H1 (cell line): ENCODE data around the gene PPP1R17. TPM values are rescaled to one million over a fixed set of nuclear protein-coding genes. Genes with fewer than 3 reads are reported as not detected.

ENCODE experiments used
- CTCF ChIA-PET: fragments of 300-600 bp; sonication (Branson Sonifier 250); formaldehyde crosslinking; loops from one replicate; lab custom pipeline; 2021; ENCODE audit not compliant: partially characterized antibody; lab: Charles Lee
- POLR2A ChIA-PET: fragments of 300-600 bp; sonication (Branson Sonifier 250); formaldehyde crosslinking; loops from one replicate; lab custom pipeline; 2021; ENCODE audit warnings: inconsistent platforms; ENCODE audit not compliant: partially characterized antibody; lab: Charles Lee
- DNase-seq, 2 experiments: peaks; one replicate each; pipeline versions ENCODE4 v3.0.0 to v3.0.0-alpha.2; 2010 to 2022; ENCODE audit warnings: low spot score in 2 of 2, low read depth in 1 of 2, mixed read lengths in 1 of 2
- FAIRE-seq: peaks from 2 replicates; lab custom pipeline; 2011; peaks lifted over from hg19 to GRCh38; lab: Jason Lieb, UNC
- H2AFZ ChIP-seq: 2 replicates; pipeline ENCODE4 v1.8.1; 2012; ENCODE audit warnings: low read length, inconsistent platforms
- H2AK5ac ChIP-seq: 2 replicates; pipeline ENCODE4 v1.6.1; 2013; ENCODE audit warnings: low read depth, low read length
- H2BK120ac ChIP-seq: replicated peaks from 2 replicates; pipeline ENCODE3; 2013; ENCODE audit warnings: low read depth, low read length, inconsistent platforms
- H2BK12ac ChIP-seq: 2 replicates; pipeline ENCODE4 v1.6.1; 2013; ENCODE audit warnings: low read depth, low read length
- H2BK15ac ChIP-seq: 2 replicates; pipeline ENCODE4 v1.6.1; 2013; ENCODE audit warnings: low read length
- H2BK20ac ChIP-seq: 2 replicates; pipeline ENCODE4 v1.6.1; 2013; ENCODE audit warnings: low read length
- H2BK5ac ChIP-seq: 2 replicates; pipeline ENCODE4 v1.6.1; 2013; ENCODE audit warnings: low read depth, low read length
- H3K14ac ChIP-seq: 2 replicates; pipeline ENCODE4 v1.6.1; 2013; ENCODE audit warnings: inconsistent platforms; ENCODE audit not compliant: insufficient read length
- H3K18ac ChIP-seq: 2 replicates; pipeline ENCODE4 v1.6.1; 2013; ENCODE audit warnings: low read length; ENCODE audit errors: extremely low read depth
- H3K23ac ChIP-seq: 2 replicates; pipeline ENCODE4 v1.6.1; 2013; ENCODE audit warnings: inconsistent platforms; ENCODE audit not compliant: insufficient read length
- H3K23me2 ChIP-seq: 2 replicates; pipeline ENCODE4 v1.6.1; 2013; ENCODE audit warnings: low read depth, low read length
- H3K27ac ChIP-seq: 2 replicates; pipeline ENCODE4 v1.6.1; 2011; ENCODE audit warnings: low read depth, low read length, inconsistent platforms
- H3K27me3 ChIP-seq, 4 experiments: replicated peaks in 1 of 4; 1 replicate in 1 of 4; 2 replicates in 3 of 4; pipeline versions ENCODE4 v1.6.1 to v1.8.1; 2011 to 2013; ENCODE audit warnings: low read length in 3 of 4, mild to moderate bottlenecking in 3 of 4, inconsistent platforms in 2 of 4, mixed read lengths in 2 of 4, moderate library complexity in 1 of 4; ENCODE audit not compliant: control insufficient read depth in 3 of 4, insufficient read depth in 3 of 4; ENCODE audit errors: extremely low read depth in 1 of 4
- H3K36me3 ChIP-seq, 4 experiments: 2 replicates each; pipeline versions ENCODE4 v1.6.1 to v1.8.1; 2011 to 2013; ENCODE audit warnings: mild to moderate bottlenecking in 4 of 4, low read length in 3 of 4, moderate library complexity in 2 of 4, control low read depth in 1 of 4, inconsistent platforms in 1 of 4; ENCODE audit not compliant: insufficient read depth in 4 of 4, control insufficient read depth in 2 of 4
- H3K4ac ChIP-seq: replicated peaks from 2 replicates; pipeline ENCODE3; 2013; ENCODE audit warnings: low read length, low read depth, mixed read lengths, inconsistent platforms; ENCODE audit not compliant: insufficient read length
- H3K4me1 ChIP-seq, 4 experiments: replicated peaks in 1 of 4; 1 replicate in 1 of 4; 2 replicates in 3 of 4; pipeline versions ENCODE4 v1.6.1 to v1.8.1; 2011 to 2013; ENCODE audit warnings: low read length in 3 of 4, inconsistent platforms in 2 of 4, mixed read lengths in 1 of 4; ENCODE audit not compliant: insufficient read depth in 4 of 4, control insufficient read depth in 3 of 4
- H3K4me2 ChIP-seq, 2 experiments: 2 replicates each; pipeline versions ENCODE4 v1.6.1 to v1.8.1; 2011 to 2013; ENCODE audit warnings: low read depth in 2 of 2, low read length in 2 of 2, control low read depth in 1 of 2, inconsistent platforms in 1 of 2, mild to moderate bottlenecking in 1 of 2; ENCODE audit not compliant: insufficient read depth in 1 of 2
- H3K4me3 ChIP-seq, 4 experiments: fragments of 200-600, 300-600 bp in 1 of 4; sonication (generic), shearing (Covaris generic), sonication (Bioruptor Twin) in 1 of 4; 2 replicates each; pipeline versions ENCODE4 v1.5.1 to v1.8.1; 2011 to 2016; ENCODE audit warnings: low read length in 4 of 4, low read depth in 3 of 4, control low read depth in 2 of 4, inconsistent platforms in 2 of 4, mild to moderate bottlenecking in 2 of 4, mixed read lengths in 1 of 4, moderate library complexity in 1 of 4; ENCODE audit not compliant: insufficient read depth in 2 of 4; ENCODE audit errors: extremely low read depth in 1 of 4
- H3K56ac ChIP-seq: replicated peaks from 2 replicates; pipeline ENCODE3; 2013; ENCODE audit warnings: low read depth, mild to moderate bottlenecking, mixed read lengths, low read length, inconsistent platforms; ENCODE audit not compliant: insufficient read length
- H3K79me1 ChIP-seq: 2 replicates; pipeline ENCODE4 v1.6.1; 2013; ENCODE audit warnings: low read depth, low read length, control low read depth
- H3K79me2 ChIP-seq, 2 experiments: 2 replicates each; pipeline versions ENCODE4 v1.6.1 to v1.8.1; 2012 to 2013; ENCODE audit warnings: low read length in 2 of 2, mild to moderate bottlenecking in 2 of 2, inconsistent platforms in 1 of 2; ENCODE audit not compliant: insufficient read depth in 2 of 2, control insufficient read depth in 1 of 2
- H3K9ac ChIP-seq, 4 experiments: replicated peaks in 1 of 4; 1 replicate in 1 of 4; 2 replicates in 3 of 4; pipeline versions ENCODE4 v1.6.1 to v1.8.1; 2011 to 2013; ENCODE audit warnings: low read depth in 3 of 4, low read length in 3 of 4, control low read depth in 2 of 4, mild to moderate bottlenecking in 2 of 4, moderate library complexity in 2 of 4, inconsistent platforms in 1 of 4; ENCODE audit errors: extremely low read depth in 1 of 4
- H3K9me3 ChIP-seq, 2 experiments: 2 replicates each; pipeline versions ENCODE4 v1.6.1 to v1.8.1; 2012 to 2013; ENCODE audit warnings: mild to moderate bottlenecking in 2 of 2, moderate library complexity in 2 of 2, control low read depth in 1 of 2, inconsistent platforms in 1 of 2, low read depth in 1 of 2, low read length in 1 of 2, mixed read lengths in 1 of 2; ENCODE audit not compliant: insufficient read depth in 2 of 2
- H4K20me1 ChIP-seq, 2 experiments: replicated peaks in 1 of 2; 2 replicates each; pipeline versions ENCODE3 to v1.8.1; 2011 to 2013; ENCODE audit warnings: inconsistent platforms in 2 of 2, low read length in 2 of 2, mild to moderate bottlenecking in 1 of 2; ENCODE audit not compliant: insufficient read depth in 2 of 2, control insufficient read depth in 1 of 2
- H4K5ac ChIP-seq: 2 replicates; pipeline ENCODE4 v1.6.1; 2013; ENCODE audit warnings: low read length, low read depth, mixed read lengths, inconsistent platforms; ENCODE audit not compliant: insufficient read length
- H4K8ac ChIP-seq: 2 replicates; pipeline ENCODE4 v1.8.0; 2013; ENCODE audit warnings: mild to moderate bottlenecking, moderate library complexity, low read length, inconsistent platforms; ENCODE audit not compliant: insufficient read depth; ENCODE audit errors: extremely low read depth
- H4K91ac ChIP-seq: replicated peaks from 2 replicates; pipeline ENCODE3; 2013; ENCODE audit warnings: low read length, mixed read lengths, inconsistent platforms; ENCODE audit not compliant: insufficient read length
- CBX5 ChIP-seq: fragments of 300-800, 300-1000 bp; sonication (generic); IDR thresholded peaks from 2 replicates; pipeline ENCODE4 v1.7.1; 2016; ENCODE audit warnings: antibody characterized with exemption, low read length, low read depth
- CREB1 ChIP-seq: IDR thresholded peaks from 2 replicates; pipeline ENCODE4 v1.6.1; 2012; ENCODE audit warnings: inconsistent platforms
- CTBP2 ChIP-seq: IDR thresholded peaks from 2 replicates; pipeline ENCODE4 v1.7.0; 2011; ENCODE audit warnings: borderline replicate concordance, mild to moderate bottlenecking, moderate library complexity, mixed read lengths, low read length; ENCODE audit not compliant: insufficient read depth, insufficient read length
- EGR1 ChIP-seq: IDR thresholded peaks from 2 replicates; pipeline ENCODE4 v1.6.1; 2011; ENCODE audit warnings: low read depth, low read length, borderline replicate concordance
- EZH2 ChIP-seq: fragments of 200-600 bp; sonication (generic); IDR thresholded peaks from 2 replicates; pipeline ENCODE4 v1.7.1; 2012; ENCODE audit warnings: low read depth, mild to moderate bottlenecking, moderate library complexity, low read length, inconsistent platforms; ENCODE audit not compliant: severe bottlenecking
- KDM5A ChIP-seq: fragments of 200-600 bp; IDR thresholded peaks from 2 replicates; pipeline ENCODE4 v1.7.1; 2012; ENCODE audit warnings: mild to moderate bottlenecking, low read length, inconsistent platforms, mixed read lengths
- PHF8 ChIP-seq: fragments of 200-600 bp; sonication (generic); conservative IDR thresholded peaks from 2 replicates; pipeline ENCODE4 v1.7.1; 2012; ENCODE audit warnings: low read depth, mild to moderate bottlenecking, inconsistent platforms, low read length, moderate library complexity
- RAD21 ChIP-seq, 2 experiments: IDR thresholded peaks in 1 of 2; conservative IDR thresholded peaks in 1 of 2; 2 replicates each; pipeline ENCODE4 v1.6.1; 2011; ENCODE audit warnings: low read depth in 2 of 2, low read length in 2 of 2, improper control_type of control experiment in 1 of 2, inconsistent platforms in 1 of 2, mild to moderate bottlenecking in 1 of 2, moderate library complexity in 1 of 2
- RXRA ChIP-seq: IDR thresholded peaks from 2 replicates; pipeline ENCODE4 v1.6.1; 2011; ENCODE audit warnings: low read depth, mild to moderate bottlenecking, low read length, moderate library complexity; ENCODE audit not compliant: insufficient read depth
- SP4 ChIP-seq: IDR thresholded peaks from 2 replicates; pipeline ENCODE4 v1.6.1; 2012; ENCODE audit warnings: low read length, inconsistent platforms
- WGBS, 2 experiments: shearing (Covaris generic) in 1 of 2; methylation state at CpG; one replicate each; pipeline versions ENCODE4 v1.1.6 to v1.1.7; 2013 to 2015; ENCODE audit warnings: low lambda C conversion rate in 2 of 2, mixed read lengths in 2 of 2, inconsistent platforms in 1 of 2, low coverage in 1 of 2, missing lambda C conversion rate in 1 of 2; ENCODE audit not compliant: insufficient replicate concordance in 2 of 2, insufficient coverage in 1 of 2, insufficient read length in 1 of 2; ENCODE audit errors: extremely low coverage in 1 of 2, missing lambda C conversion rate in 1 of 2; 5-methylcytosine and 5-hydroxymethylcytosine counted together
- polyA plus RNA-seq, 7 experiments: library from polyadenylated mRNA; depleted of rRNA in 3 of 7; stranded (reverse) in 5 of 7; unstranded in 2 of 7; fragments of >200 nt in 5 of 7; fragments of 200-250 nt in 2 of 7; gene quantifications; 1 replicate in 5 of 7; 2 replicates in 1 of 7; 4 replicates in 1 of 7; pipeline versions ENCODE4 v1.2.1 to v1.2.3, GENCODE V29; 2011 to 2013; ENCODE audit warnings: missing spikeins in 2 of 7, mixed read lengths in 2 of 7
- total RNA-seq: library from RNA; stranded (reverse); fragmentation: NEBNext Ultra II Directional; extraction: Animal tissue kit (Norgen Biotek cat#: 25700); gene quantifications from 2 replicates; pipeline ENCODE4 v1.2.1, GENCODE V29; 2021
- TF ChIP-seq, protein P1 (sequence below): IDR thresholded peaks from 2 replicates; pipeline ENCODE4 v1.6.1; 2012; ENCODE audit warnings: low read length, inconsistent platforms

The PPP1R17 gene
- total and polyA plus RNA-seq, 2 of the 8 experiments (the other 6 are each of a cell fraction or from before 2014, with no cell fraction given): 1.5 to 2.5 TPM

DNA sequence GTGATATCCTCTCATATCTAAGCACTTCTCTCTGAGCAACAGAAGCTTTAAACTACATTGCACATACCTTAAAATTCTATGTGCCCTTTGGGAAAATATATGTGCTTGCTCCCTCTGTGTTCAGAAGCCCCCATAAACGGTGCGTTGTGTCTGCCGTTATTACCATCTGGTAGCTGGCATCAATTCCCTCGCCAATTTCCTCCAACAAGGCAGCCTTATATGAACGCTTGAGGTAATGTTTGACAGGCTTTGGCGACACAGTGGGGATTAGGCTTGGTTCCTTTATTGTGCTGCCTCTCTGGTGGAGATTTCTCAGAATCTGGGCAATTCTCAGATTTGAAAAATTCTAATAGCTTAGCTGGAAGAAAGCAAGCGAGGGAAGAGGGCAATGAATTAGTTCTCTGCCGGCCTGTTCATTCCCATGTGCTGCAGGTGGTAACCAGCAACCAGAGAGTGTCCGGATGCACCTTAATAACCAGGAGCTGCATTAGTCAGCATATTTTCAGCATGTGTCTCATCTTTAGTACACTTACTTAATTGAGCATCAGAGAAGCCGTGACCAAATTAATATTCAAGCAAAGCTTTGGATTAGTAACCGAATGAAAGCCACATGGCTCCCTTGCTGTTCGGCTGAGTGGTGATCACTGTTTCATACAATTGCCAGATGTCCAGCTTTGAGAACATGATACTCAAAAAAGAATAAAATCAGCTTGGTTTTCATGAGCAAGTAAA lies 7.3 kb upstream of the PPP1R17 start:
- ChIA-PET POLR2A (no interaction called here), CTCF (interaction anchor here (0.8 to 2.0 kb wide), 9 partner anchors 9 to 237 kb away, joined by 3 to 6 read pairs (median 4); no protein-coding TSS in a partner anchor)
- H2BK15ac ChIP-seq: no peak overlapping the region
- no peak overlapping the region for H2BK20ac ChIP-seq
- no peak overlapping the region for H3K4me3 ChIP-seq
- WGBS, 2 experiments: 87% methylated on average over 12 of the region's 12 CpGs; no CpG with 5 or more reads in 1 of the 2 experiments
- no peak overlapping the region for H4K5ac ChIP-seq
- no peaks in the 10 kb centered on the region for H3K27me3 ChIP-seq
- no peak overlapping the region for H3K27ac ChIP-seq
- no peaks in the 10 kb centered on the region for H3K79me2 ChIP-seq
- no peaks in the 10 kb centered on the region for H3K36me3 ChIP-seq
- H2BK5ac ChIP-seq: no peak overlapping the region
- no peak overlapping the region for H2AFZ ChIP-seq
- no peak for DNase-seq
- no peak overlapping the region for H2BK12ac ChIP-seq
- no peak overlapping the region for H3K4me2 ChIP-seq
- H3K23me2 ChIP-seq: no peaks in the 10 kb centered on the region
- no peak overlapping the region for H2AK5ac ChIP-seq
- H3K56ac ChIP-seq: no peak overlapping the region
- H3K18ac ChIP-seq: no peak overlapping the region
- H3K23ac ChIP-seq: no peak overlapping the region
- no peak overlapping the region for H4K8ac ChIP-seq
- no peak overlapping the region for H3K4ac ChIP-seq
- H2BK120ac ChIP-seq: no peak overlapping the region
- no peak overlapping the region for H3K9ac ChIP-seq
- no peak overlapping the region for H4K91ac ChIP-seq
- H4K20me1 ChIP-seq: no peaks in the 10 kb centered on the region
- no peak overlapping the region for H3K14ac ChIP-seq
- H3K9me3 ChIP-seq: no peaks in the 10 kb centered on the region
- FAIRE-seq: no peak
- 0 out of 7 replicates have a peak, but pooled peaks cover 0 to 2% (median 0%) of the 10 kb centered on the region in 4 experiments for H3K4me1 ChIP-seq
- no peaks in the 10 kb centered on the region for H3K79me1 ChIP-seq
- TF ChIP-seq CTBP2: no peak
- no peak for TF ChIP-seq EGR1
- TF ChIP-seq, protein P1, sequence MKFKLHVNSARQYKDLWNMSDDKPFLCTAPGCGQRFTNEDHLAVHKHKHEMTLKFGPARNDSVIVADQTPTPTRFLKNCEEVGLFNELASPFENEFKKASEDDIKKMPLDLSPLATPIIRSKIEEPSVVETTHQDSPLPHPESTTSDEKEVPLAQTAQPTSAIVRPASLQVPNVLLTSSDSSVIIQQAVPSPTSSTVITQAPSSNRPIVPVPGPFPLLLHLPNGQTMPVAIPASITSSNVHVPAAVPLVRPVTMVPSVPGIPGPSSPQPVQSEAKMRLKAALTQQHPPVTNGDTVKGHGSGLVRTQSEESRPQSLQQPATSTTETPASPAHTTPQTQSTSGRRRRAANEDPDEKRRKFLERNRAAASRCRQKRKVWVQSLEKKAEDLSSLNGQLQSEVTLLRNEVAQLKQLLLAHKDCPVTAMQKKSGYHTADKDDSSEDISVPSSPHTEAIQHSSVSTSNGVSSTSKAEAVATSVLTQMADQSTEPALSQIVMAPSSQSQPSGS: no peak
- no peak for TF ChIP-seq SP4
- no peak for TF ChIP-seq CBX5
- no peak for TF ChIP-seq RXRA
- TF ChIP-seq CREB1: no peak
- no peak for TF ChIP-seq RAD21 (IDR thresholded peaks at IDR 0.05 in 1 of 2, conservative IDR thresholded peaks at IDR 0.05 in 1 of 2; ENCODE audit: low read depth in 2 of 2, low read length in 2 of 2)
- no peak for TF ChIP-seq EZH2
- no peak for TF ChIP-seq KDM5A
- TF ChIP-seq PHF8: no peak
